OCI-LY3 (cell line): ENCODE results near the gene CRMP1.

ENCODE experiments used
- H2AFZ ChIP-seq: fragments of 200-600, 300-600 bp; shearing (Covaris generic); 2 replicates; pipeline ENCODE4 v1.6.0; 2014; ENCODE audit warnings: antibody characterized with exemption, low read depth, low read length
- H3K27ac ChIP-seq: fragments of 200-600, 300-600 bp; sonication (generic); 2 replicates; pipeline ENCODE4 v1.5.1; 2014; ENCODE audit warnings: mild to moderate bottlenecking, low read length, moderate library complexity, mixed read lengths
- H3K27me3 ChIP-seq: fragments of 200-600, 300-600 bp; sonication (generic); 2 replicates; pipeline ENCODE4 v1.6.1; 2014; ENCODE audit warnings: low read depth, low read length, mixed read lengths
- H3K36me3 ChIP-seq: fragments of 200-600, 300-600 bp; sonication (generic); replicated peaks from 2 replicates; pipeline ENCODE3; 2014; ENCODE audit warnings: low read depth, low read length, mixed read lengths
- H3K4me1 ChIP-seq: fragments of 300-600, 200-600 bp; sonication (generic); 2 replicates; pipeline ENCODE4 v1.6.1; 2014; ENCODE audit warnings: low read length, mixed read lengths
- H3K4me2 ChIP-seq: fragments of 200-600, 300-600 bp; sonication (generic); 2 replicates; pipeline ENCODE4 v1.6.1; 2014; ENCODE audit warnings: low read length, mixed read lengths
- H3K4me3 ChIP-seq: fragments of 300-600, 200-600 bp; sonication (generic); 2 replicates; pipeline ENCODE4 v1.5.1; 2014; ENCODE audit warnings: antibody characterized with exemption, mild to moderate bottlenecking, low read length, moderate library complexity
- H3K79me2 ChIP-seq: fragments of 300-600, 200-600 bp; shearing (Covaris generic); 2 replicates; pipeline ENCODE4 v1.6.1; 2014; ENCODE audit warnings: mild to moderate bottlenecking, low read length, mixed read lengths
- H3K9ac ChIP-seq: fragments of 300-600, 200-600 bp; shearing (Covaris generic); 2 replicates; pipeline ENCODE4 v1.6.0; 2014; ENCODE audit warnings: mild to moderate bottlenecking, low read length, moderate library complexity
- H3K9me3 ChIP-seq: fragments of 200-600, 300-600 bp; shearing (Covaris generic); 2 replicates; pipeline ENCODE4 v1.6.1; 2014; ENCODE audit warnings: low read length, mixed read lengths; ENCODE audit not compliant: insufficient read depth
- H4K20me1 ChIP-seq: fragments of 200-600, 300-600 bp; sonication (generic); 2 replicates; pipeline ENCODE4 v1.6.1; 2016; ENCODE audit warnings: low read length, mixed read lengths; ENCODE audit not compliant: insufficient read depth
- EZH2phosphoT487 ChIP-seq: fragments of 200-600 bp; shearing (Covaris generic); IDR thresholded peaks from 2 replicates; pipeline ENCODE4 v1.6.1; 2018; ENCODE audit warnings: antibody characterized with exemption, mixed run types, low read depth
- TF ChIP-seq, protein P1 (sequence below): fragments of 200-600, 300-600 bp; sonication (generic); IDR thresholded peaks from 2 replicates; pipeline ENCODE4 v1.5.1; 2014; ENCODE audit warnings: antibody characterized with exemption, low read length, low read depth

CRMP1 gene

DNA sequence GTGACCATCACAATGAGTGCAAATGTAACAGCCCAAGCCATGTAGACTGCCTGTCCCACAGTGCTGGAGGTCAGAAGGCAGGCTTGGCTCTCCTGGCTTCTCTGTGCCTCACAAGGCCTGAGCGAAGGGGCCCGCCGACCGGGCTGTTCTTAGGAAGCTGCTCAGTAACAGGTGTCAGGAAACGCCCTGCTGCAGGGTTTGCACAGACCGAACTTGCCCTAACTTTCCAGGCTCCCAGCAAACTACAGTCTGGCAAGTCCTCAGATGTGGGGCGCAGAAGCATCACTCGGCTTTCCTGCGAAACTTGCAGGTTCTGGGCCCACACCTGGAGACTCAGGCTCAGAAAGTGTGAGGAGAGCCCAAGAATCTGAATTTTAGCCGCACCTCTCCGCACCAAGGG is 87.6 kb downstream of the CRMP1 start:
- H3K9me3 ChIP-seq = no peaks in the 10 kb centered on the region
- no peak overlapping the region for H3K4me2 ChIP-seq
- H4K20me1 ChIP-seq = no peaks in the 10 kb centered on the region
- H3K27me3 ChIP-seq = no peaks in the 10 kb centered on the region
- H3K4me1 ChIP-seq = no peaks in the 10 kb centered on the region
- no peak overlapping the region for H3K27ac ChIP-seq
- no peak overlapping the region for H3K4me3 ChIP-seq
- no peaks in the 10 kb centered on the region for H3K36me3 ChIP-seq
- H3K79me2 ChIP-seq = no peaks in the 10 kb centered on the region
- H3K9ac ChIP-seq = no peak overlapping the region
- H2AFZ ChIP-seq = no peak overlapping the region
- TF ChIP-seq, protein P1, sequence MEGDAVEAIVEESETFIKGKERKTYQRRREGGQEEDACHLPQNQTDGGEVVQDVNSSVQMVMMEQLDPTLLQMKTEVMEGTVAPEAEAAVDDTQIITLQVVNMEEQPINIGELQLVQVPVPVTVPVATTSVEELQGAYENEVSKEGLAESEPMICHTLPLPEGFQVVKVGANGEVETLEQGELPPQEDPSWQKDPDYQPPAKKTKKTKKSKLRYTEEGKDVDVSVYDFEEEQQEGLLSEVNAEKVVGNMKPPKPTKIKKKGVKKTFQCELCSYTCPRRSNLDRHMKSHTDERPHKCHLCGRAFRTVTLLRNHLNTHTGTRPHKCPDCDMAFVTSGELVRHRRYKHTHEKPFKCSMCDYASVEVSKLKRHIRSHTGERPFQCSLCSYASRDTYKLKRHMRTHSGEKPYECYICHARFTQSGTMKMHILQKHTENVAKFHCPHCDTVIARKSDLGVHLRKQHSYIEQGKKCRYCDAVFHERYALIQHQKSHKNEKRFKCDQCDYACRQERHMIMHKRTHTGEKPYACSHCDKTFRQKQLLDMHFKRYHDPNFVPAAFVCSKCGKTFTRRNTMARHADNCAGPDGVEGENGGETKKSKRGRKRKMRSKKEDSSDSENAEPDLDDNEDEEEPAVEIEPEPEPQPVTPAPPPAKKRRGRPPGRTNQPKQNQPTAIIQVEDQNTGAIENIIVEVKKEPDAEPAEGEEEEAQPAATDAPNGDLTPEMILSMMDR = no peak
- no peak for TF ChIP-seq EZH2phosphoT487

DNA sequence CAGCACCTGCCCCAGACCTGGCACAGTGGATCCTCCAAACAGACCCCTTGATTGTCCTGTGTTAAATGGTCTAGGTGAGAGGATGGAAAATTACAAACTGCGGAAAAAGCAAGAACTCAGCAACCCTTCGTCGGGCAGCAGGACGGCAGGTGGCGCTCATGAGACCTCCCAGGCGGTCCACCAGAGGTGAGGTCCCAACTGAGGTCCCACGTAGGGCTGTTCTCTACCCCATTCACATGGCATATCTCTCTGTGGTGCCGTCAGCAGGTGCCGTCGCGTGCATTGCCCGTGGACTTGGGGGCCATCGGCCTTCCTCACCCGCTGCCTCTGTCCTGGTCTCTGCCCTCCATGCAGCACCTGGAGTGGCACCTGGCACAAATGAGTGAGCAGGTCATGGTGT is 88.2 kb downstream of the CRMP1 start:
- Histone ChIP-seq H3K4me3 (no peak overlapping the region), H4K20me1 (no peaks in the 10 kb centered on the region), H2AFZ (no peak overlapping the region), H3K4me2 (no peak overlapping the region), H3K4me1 (no peaks in the 10 kb centered on the region), H3K36me3 (no peaks in the 10 kb centered on the region), H3K9ac (no peak overlapping the region), H3K9me3 (no peaks in the 10 kb centered on the region), H3K27ac (no peak overlapping the region), H3K27me3 (no peaks in the 10 kb centered on the region), H3K79me2 (no peaks in the 10 kb centered on the region)
- no peak for TF ChIP-seq EZH2phosphoT487
- TF ChIP-seq, protein P1 = no peak

DNA sequence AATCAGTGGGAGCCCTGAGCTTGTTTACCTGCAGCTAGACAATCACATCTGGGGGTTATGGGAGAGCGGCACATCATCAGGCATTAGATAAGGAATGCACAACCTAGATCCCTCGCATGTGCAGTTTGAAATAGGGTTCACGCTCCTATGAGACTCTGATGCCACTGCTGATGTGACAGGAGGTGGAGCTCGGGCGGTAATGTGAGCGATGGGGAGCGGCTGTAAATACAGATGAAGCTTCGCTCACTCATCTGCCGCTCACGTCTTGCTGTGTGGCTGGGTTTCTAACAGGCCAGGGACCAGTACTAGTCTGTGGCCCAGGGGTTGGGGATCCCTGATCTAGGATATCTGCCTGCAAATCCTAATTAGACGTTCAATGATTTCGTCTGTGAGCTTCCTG is 90.3 kb downstream of the CRMP1 start:
- Histone ChIP-seq H3K9me3 (no peaks in the 10 kb centered on the region), H3K9ac (no peak overlapping the region), H4K20me1 (no peaks in the 10 kb centered on the region), H3K4me2 (no peak overlapping the region), H3K36me3 (no peaks in the 10 kb centered on the region), H3K4me3 (no peak overlapping the region), H3K27me3 (no peaks in the 10 kb centered on the region), H3K79me2 (no peaks in the 10 kb centered on the region), H3K27ac (no peak overlapping the region), H3K4me1 (no peaks in the 10 kb centered on the region), H2AFZ (no peak overlapping the region)
- TF ChIP-seq, protein P1 = no peak
- TF ChIP-seq EZH2phosphoT487 = no peak

DNA sequence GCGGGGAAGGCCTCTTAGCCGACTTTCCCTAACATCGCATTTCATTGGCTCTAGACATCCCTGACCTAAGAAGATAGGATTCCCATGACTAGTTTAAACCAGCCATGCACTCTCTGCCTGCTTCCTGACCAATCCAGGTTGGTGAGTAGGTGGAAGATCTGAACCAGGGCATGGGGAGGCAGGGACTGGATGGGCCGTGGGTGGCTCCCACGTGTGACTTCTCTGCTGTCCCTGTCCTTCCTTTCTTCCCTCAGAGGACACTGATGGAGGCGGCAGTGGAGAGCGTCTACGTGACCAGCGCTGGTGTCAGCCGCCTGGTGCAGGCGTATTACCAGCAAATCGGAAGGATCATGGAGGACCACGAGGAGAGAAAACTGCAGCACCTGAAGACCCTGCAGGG is 91.2 kb downstream of the CRMP1 start:
- Histone ChIP-seq H3K4me2 (no peak overlapping the region), H3K9ac (no peak overlapping the region), H3K36me3 (no peaks in the 10 kb centered on the region), H4K20me1 (no peaks in the 10 kb centered on the region), H3K4me1 (no peaks in the 10 kb centered on the region), H3K27me3 (no peaks in the 10 kb centered on the region), H3K79me2 (no peaks in the 10 kb centered on the region), H3K9me3 (no peaks in the 10 kb centered on the region), H3K27ac (no peak overlapping the region), H3K4me3 (no peak overlapping the region), H2AFZ (no peak overlapping the region)
- TF ChIP-seq, protein P1 = no peak
- no peak for TF ChIP-seq EZH2phosphoT487
